Neural crest cell (in vitro differentiated cells): Measurements from ENCODE around the gene MSANTD2. TPM values are rescaled to one million over a fixed set of nuclear protein-coding genes. Genes with fewer than 3 reads are reported as not detected.

ENCODE experiments used
- DNase-seq: peaks from one replicate; pipeline ENCODE4 v3.0.0; 2021; ENCODE audit warnings: low read depth, mixed read lengths, low spot score
- H3K27ac Mint-ChIP-seq: one replicate; pipeline ENCODE4 v1.8.0; 2021; ENCODE audit warnings: mild to moderate bottlenecking, mixed read lengths; ENCODE audit not compliant: unreplicated experiment
- H3K27me3 Mint-ChIP-seq: 2 replicates; pipeline ENCODE4 v1.8.0; 2021; ENCODE audit warnings: low read depth, mild to moderate bottlenecking, mixed read lengths
- H3K36me3 Mint-ChIP-seq: 2 replicates; pipeline ENCODE4 v1.8.0; 2021; ENCODE audit warnings: low read depth, mild to moderate bottlenecking, mixed read lengths
- H3K4me1 Mint-ChIP-seq: 2 replicates; pipeline ENCODE4 v1.8.0; 2021; ENCODE audit warnings: mixed read lengths
- H3K4me3 Mint-ChIP-seq: one replicate; pipeline ENCODE4 v1.8.0; 2021; ENCODE audit warnings: mild to moderate bottlenecking, mixed read lengths
- H3K9me3 Mint-ChIP-seq: 2 replicates; pipeline ENCODE4 v1.8.0; 2021; ENCODE audit warnings: mixed read lengths
- total RNA-seq: library from RNA; stranded (reverse); gene quantifications from 2 replicates; pipeline ENCODE4 v1.2.1, GENCODE V29; 2021
- TF ChIP-seq, protein P1 (sequence below): fragments of 200-600 bp; sonication (generic); conservative IDR thresholded peaks from 2 replicates; pipeline ENCODE4 v1.5.0; 2021; ENCODE audit warnings: antibody characterized with exemption, mild to moderate bottlenecking

The MSANTD2 gene
- total RNA-seq, 1 donor from 2014 or later: 28.7 TPM

DNA sequence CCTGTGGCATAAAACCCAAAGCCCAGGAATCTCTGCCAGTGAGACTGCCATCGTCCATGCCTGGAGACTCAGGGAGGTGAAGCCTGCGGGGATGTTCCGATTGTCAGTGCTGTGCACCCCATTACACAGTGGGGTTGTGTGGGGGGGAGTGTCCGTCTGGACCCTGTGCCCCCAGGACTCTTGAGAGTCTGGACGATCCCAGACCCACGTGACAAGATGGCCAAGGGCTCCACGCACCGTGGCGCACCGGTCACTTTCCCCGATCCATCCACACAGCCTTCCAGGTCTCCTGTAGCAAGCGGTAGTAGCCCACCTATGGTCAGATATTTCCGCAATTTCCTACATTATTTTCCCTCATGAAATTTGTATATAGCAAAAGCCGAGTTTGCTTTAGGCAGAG lies 81.4 kb downstream of the MSANTD2 start:
- H3K36me3 Mint-ChIP-seq: no peaks in the 10 kb centered on the region
- H3K27me3 Mint-ChIP-seq: peaks cover 81% of the 10 kb centered on the region
- no peak overlapping the region for H3K27ac Mint-ChIP-seq
- H3K4me3 Mint-ChIP-seq: peak overlapping the region; percentile 70
- no peaks in the 10 kb centered on the region for H3K9me3 Mint-ChIP-seq
- no peak for DNase-seq
- H3K4me1 Mint-ChIP-seq: peaks cover 28% of the 10 kb centered on the region
- TF ChIP-seq, protein P1, sequence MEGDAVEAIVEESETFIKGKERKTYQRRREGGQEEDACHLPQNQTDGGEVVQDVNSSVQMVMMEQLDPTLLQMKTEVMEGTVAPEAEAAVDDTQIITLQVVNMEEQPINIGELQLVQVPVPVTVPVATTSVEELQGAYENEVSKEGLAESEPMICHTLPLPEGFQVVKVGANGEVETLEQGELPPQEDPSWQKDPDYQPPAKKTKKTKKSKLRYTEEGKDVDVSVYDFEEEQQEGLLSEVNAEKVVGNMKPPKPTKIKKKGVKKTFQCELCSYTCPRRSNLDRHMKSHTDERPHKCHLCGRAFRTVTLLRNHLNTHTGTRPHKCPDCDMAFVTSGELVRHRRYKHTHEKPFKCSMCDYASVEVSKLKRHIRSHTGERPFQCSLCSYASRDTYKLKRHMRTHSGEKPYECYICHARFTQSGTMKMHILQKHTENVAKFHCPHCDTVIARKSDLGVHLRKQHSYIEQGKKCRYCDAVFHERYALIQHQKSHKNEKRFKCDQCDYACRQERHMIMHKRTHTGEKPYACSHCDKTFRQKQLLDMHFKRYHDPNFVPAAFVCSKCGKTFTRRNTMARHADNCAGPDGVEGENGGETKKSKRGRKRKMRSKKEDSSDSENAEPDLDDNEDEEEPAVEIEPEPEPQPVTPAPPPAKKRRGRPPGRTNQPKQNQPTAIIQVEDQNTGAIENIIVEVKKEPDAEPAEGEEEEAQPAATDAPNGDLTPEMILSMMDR: no peak

GRCh38 chr11:124717786-124718651 lies 82.2 kb downstream of the MSANTD2 start:
- Mint-ChIP-seq H3K27me3 (peaks cover 83% of the 10 kb centered on the region), H3K27ac (no peak overlapping the region), H3K4me1 (peaks cover 28% of the 10 kb centered on the region), H3K36me3 (no peaks in the 10 kb centered on the region), H3K9me3 (no peaks in the 10 kb centered on the region), H3K4me3 (peak overlapping the region; percentile 70)
- no peak for DNase-seq
- TF ChIP-seq, protein P1: no peak

GRCh38 chr11:124717421-124717785 lies 82.8 kb downstream of the MSANTD2 start:
- Mint-ChIP-seq H3K9me3 (no peaks in the 10 kb centered on the region), H3K27ac (no peak overlapping the region), H3K36me3 (no peaks in the 10 kb centered on the region), H3K4me1 (peaks cover 22% of the 10 kb centered on the region), H3K27me3 (peaks cover 76% of the 10 kb centered on the region), H3K4me3 (peak overlapping the region; percentile 70)
- TF ChIP-seq, protein P1: no peak
- DNase-seq: no peak

DNA sequence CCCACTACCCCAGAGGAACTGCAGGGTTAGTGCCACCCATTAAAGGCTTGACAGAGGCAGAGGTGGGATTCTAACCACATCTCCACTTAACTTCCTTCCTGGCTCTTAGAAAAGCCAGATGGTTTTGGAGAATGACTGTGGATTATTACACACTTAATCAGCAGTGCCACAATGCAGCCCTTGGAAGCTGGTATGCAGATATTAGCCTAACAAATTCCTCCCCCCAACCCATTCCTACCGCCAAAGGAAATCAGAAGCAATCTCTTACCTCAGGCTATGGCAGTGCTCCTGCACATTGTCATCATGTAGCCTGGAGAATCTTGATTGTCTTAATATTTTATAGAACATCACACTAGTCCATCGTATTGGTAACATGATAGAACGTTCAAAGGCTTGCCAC lies 83.6 kb downstream of the MSANTD2 start:
- H3K27me3 Mint-ChIP-seq: peaks cover 69% of the 10 kb centered on the region
- H3K4me1 Mint-ChIP-seq: peaks cover 14% of the 10 kb centered on the region
- H3K4me3 Mint-ChIP-seq: no peak overlapping the region
- no peak overlapping the region for H3K27ac Mint-ChIP-seq
- TF ChIP-seq, protein P1: no peak
- DNase-seq: no peak
- H3K36me3 Mint-ChIP-seq: no peaks in the 10 kb centered on the region
- H3K9me3 Mint-ChIP-seq: no peaks in the 10 kb centered on the region

Other genes with a start within 250 kb of the MSANTD2 start
- gene OR8A1, start 230.4 kb downstream of the MSANTD2 start, total RNA-seq: not detected in 2 replicates
- not detected in 2 replicates for gene PANX3, start 189.0 kb downstream of the MSANTD2 start, total RNA-seq
- gene TBRG1, start 177.5 kb downstream of the MSANTD2 start, total RNA-seq: 23.0 and 27.3 TPM in 2 replicates
- gene SIAE, start 126.7 kb downstream of the MSANTD2 start, total RNA-seq: 5.3 and 5.9 TPM in 2 replicates
- 18.2 and 19.1 TPM in 2 replicates for gene SPA17, start 126.5 kb downstream of the MSANTD2 start, total RNA-seq
- 30.3 and 30.7 TPM in 2 replicates for gene NRGN, start 60.5 kb downstream of the MSANTD2 start, total RNA-seq
- gene VSIG2, start 48.2 kb downstream of the MSANTD2 start, total RNA-seq: not detected in 2 replicates
- 0.96 and 1.1 TPM in 2 replicates for gene ESAM, start 38.1 kb downstream of the MSANTD2 start, total RNA-seq
- gene ROBO3, start 65.0 kb upstream of the MSANTD2 start, total RNA-seq: 17.8 and 19.7 TPM in 2 replicates
- gene ROBO4, start 97.5 kb upstream of the MSANTD2 start, total RNA-seq: 0.05 and 0.07 TPM in 2 replicates
- not detected in 2 replicates for gene HEPN1, start 118.8 kb upstream of the MSANTD2 start, total RNA-seq
- 0.11 TPM in 1 of 2 replicates, not detected in the other for gene HEPACAM, start 135.6 kb upstream of the MSANTD2 start, total RNA-seq
- gene CCDC15, start 153.8 kb upstream of the MSANTD2 start, total RNA-seq: 6.1 and 7.1 TPM in 2 replicates